ENCODE results near the gene TCAP. TPM values are rescaled to one million over a fixed set of nuclear protein-coding genes. Genes with fewer than 3 reads are reported as not detected.

The TCAP gene
- total and polyA plus RNA-seq, 4 donors, result 0.82 to 1.4 (median 1.2) TPM

DNA sequence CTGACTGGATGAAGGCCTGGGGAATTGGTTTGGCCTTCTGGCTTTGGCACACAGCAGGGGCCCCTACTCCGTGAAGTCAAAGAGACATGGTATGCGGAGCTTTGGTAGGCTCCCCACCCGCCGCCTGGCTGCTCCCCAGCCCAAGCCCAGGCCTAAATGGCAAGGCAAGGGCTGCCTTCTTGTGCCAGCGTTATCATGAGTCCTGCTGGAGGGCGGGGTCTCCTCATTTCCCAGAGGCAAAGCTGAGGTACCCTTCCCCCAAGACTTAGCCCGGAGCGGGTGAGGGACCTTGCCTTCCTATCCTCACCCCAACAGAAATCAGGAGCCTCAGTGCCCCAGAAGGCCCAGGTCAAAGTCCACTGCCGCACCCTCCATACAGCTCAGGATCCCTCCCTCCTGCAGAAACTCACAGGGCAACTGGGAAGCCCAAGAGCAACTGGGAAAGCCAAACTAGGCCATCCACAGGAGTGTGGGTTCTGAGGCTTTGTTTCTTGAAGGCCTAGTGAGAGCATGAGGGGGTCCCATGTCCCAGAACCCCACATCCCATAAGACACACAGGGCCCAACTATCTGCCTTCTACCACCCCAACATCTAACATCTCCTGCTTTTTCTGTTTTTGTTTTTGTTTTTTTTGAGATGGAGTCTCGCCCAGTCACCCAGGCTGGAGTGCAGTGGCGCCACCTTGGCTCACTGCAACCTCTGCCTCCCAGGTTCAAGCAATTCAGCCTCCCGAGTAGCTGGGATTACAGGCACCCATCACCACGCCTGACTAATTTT, 13.4 kb downstream of the TCAP start:
- 89 to 93% methylated on average over 13 of the region's 13 CpGs for WGBS, 2 donors
- ATAC-seq (ENCODE audit: insufficient read depth, low FRiP score) (no peak), DNase-seq (no peak)
- Histone ChIP-seq H3K9ac (ENCODE audit: insufficient read depth in 1 of 2, low read length in 2 of 2) (peak overlapping the region in 1 of 2 donors; percentile 56), H3K4me3 (no peak overlapping the region), H3K36me3 (ENCODE audit: control insufficient read depth in 4 of 4, insufficient read depth in 4 of 4, low read length in 4 of 4) (peaks cover 0 to 16% (median 10%) of the 10 kb centered on the region in 4 donors), H3K9me3 (ENCODE audit: control insufficient read depth in 4 of 4, insufficient read depth in 3 of 4, low read length in 3 of 4) (no peaks in the 10 kb centered on the region), H3K4me1 (ENCODE audit: control insufficient read depth in 5 of 5, insufficient read depth in 5 of 5, low read length in 5 of 5) (peaks cover 10 to 34% (median 19%) of the 10 kb centered on the region in 5 donors), H3K27me3 (ENCODE audit: control insufficient read depth in 3 of 3, insufficient read depth in 3 of 3, low read length in 2 of 3) (no peaks in the 10 kb centered on the region), H3K27ac (ENCODE audit: low read depth in 1 of 2, low read length in 1 of 2) (peak overlapping the region in 1 of 2 donors; percentile 97)
- TF ChIP-seq, protein P1, sequence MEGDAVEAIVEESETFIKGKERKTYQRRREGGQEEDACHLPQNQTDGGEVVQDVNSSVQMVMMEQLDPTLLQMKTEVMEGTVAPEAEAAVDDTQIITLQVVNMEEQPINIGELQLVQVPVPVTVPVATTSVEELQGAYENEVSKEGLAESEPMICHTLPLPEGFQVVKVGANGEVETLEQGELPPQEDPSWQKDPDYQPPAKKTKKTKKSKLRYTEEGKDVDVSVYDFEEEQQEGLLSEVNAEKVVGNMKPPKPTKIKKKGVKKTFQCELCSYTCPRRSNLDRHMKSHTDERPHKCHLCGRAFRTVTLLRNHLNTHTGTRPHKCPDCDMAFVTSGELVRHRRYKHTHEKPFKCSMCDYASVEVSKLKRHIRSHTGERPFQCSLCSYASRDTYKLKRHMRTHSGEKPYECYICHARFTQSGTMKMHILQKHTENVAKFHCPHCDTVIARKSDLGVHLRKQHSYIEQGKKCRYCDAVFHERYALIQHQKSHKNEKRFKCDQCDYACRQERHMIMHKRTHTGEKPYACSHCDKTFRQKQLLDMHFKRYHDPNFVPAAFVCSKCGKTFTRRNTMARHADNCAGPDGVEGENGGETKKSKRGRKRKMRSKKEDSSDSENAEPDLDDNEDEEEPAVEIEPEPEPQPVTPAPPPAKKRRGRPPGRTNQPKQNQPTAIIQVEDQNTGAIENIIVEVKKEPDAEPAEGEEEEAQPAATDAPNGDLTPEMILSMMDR (IDR thresholded peaks at IDR 0.05; ENCODE audit: control extremely low read depth, extremely low read depth), result no peak

DNA sequence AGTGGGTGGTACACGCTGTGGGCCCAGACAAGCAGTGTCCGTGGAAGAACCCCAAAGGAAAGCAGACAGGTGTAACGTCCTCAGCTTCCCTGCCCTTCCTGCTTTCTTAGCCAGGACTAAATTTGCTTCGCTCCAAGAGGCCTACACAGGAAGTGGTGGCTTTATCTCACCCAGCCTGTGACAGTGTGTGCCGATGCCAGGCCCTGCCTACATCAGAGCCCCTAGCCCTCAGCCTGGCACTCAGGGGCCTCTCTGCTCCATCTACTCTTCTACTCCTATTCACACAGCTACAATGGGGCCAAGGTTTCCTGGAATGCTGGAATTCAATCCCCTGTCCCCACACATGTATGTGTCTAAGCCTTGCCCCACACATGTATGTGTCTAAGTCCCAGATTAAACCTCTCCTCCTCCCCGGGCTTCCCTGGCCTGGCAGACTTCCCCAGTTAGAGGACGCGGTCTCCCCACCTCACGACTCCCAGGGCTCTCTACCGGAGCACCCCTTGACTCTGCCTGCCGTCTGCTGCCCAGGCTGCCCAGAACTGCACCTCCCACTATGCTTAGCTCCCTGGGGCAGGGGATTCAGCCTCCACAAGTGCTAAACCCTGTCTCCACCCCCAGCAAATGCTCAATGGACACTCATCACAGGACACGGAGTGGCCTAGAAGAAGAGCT, 14.5 kb downstream of the TCAP start:
- Histone ChIP-seq H3K4me3 (no peak overlapping the region), H3K27me3 (ENCODE audit: control insufficient read depth in 3 of 3, insufficient read depth in 3 of 3, low read length in 2 of 3) (no peaks in the 10 kb centered on the region), H3K9ac (ENCODE audit: insufficient read depth in 1 of 2, low read length in 2 of 2) (no peak overlapping the region), H3K9me3 (ENCODE audit: control insufficient read depth in 4 of 4, insufficient read depth in 3 of 4, low read length in 3 of 4) (no peaks in the 10 kb centered on the region), H3K27ac (ENCODE audit: low read depth in 1 of 2, low read length in 1 of 2) (peak overlapping the region; percentile 21 to 97), H3K4me1 (ENCODE audit: control insufficient read depth in 5 of 5, insufficient read depth in 5 of 5, low read length in 5 of 5) (peaks cover 10 to 34% (median 19%) of the 10 kb centered on the region in 5 donors), H3K36me3 (ENCODE audit: control insufficient read depth in 4 of 4, insufficient read depth in 4 of 4, low read length in 4 of 4) (peaks cover 0 to 19% (median 17%) of the 10 kb centered on the region in 4 donors)
- ATAC-seq (ENCODE audit: insufficient read depth, low FRiP score) (no peak), DNase-seq (no peak)
- 40 to 59% methylated on average over 12 of the region's 12 CpGs for WGBS, 2 donors
- TF ChIP-seq, protein P1 (IDR thresholded peaks at IDR 0.05; ENCODE audit: control extremely low read depth, extremely low read depth), result no peak

GRCh38 chr17:39683295-39683939, 18.3 kb downstream of the TCAP start:
- TF ChIP-seq, protein P1 (IDR thresholded peaks at IDR 0.05; ENCODE audit: control extremely low read depth, extremely low read depth), result no peak
- Histone ChIP-seq H3K36me3 (ENCODE audit: control insufficient read depth in 4 of 4, insufficient read depth in 4 of 4, low read length in 4 of 4) (peaks cover 0 to 24% (median 17%) of the 10 kb centered on the region in 4 donors), H3K27ac (ENCODE audit: low read depth in 1 of 2, low read length in 1 of 2) (no peak overlapping the region), H3K4me3 (no peak overlapping the region), H3K27me3 (ENCODE audit: control insufficient read depth in 3 of 3, insufficient read depth in 3 of 3, low read length in 2 of 3) (no peaks in the 10 kb centered on the region), H3K9me3 (ENCODE audit: control insufficient read depth in 4 of 4, insufficient read depth in 3 of 4, low read length in 3 of 4) (no peaks in the 10 kb centered on the region), H3K9ac (ENCODE audit: insufficient read depth in 1 of 2, low read length in 2 of 2) (no peak overlapping the region), H3K4me1 (ENCODE audit: control insufficient read depth in 5 of 5, insufficient read depth in 5 of 5, low read length in 5 of 5) (peaks cover 0 to 18% (median 3%) of the 10 kb centered on the region in 5 donors)
- DNase-seq, result no peak
- 94 to 95% methylated on average over 9 of the region's 9 CpGs for WGBS, 2 donors
- no peak for ATAC-seq (ENCODE audit: insufficient read depth, low FRiP score)

Measured in lung (tissue), 12 donors.